Kidney (tissue), 14 donors: ENCODE measurements around the gene CD59. TPM values are rescaled to one million over a fixed set of nuclear protein-coding genes. Genes with fewer than 3 reads are reported as not detected.

Experiments
- DNase-seq, 5 donors: peaks; one replicate each; pipeline ENCODE4 v3.0.0-alpha.2; 2013 to 2020
- FAIRE-seq: peaks from 2 replicates; lab custom pipeline; 2012; peaks lifted over from hg19 to GRCh38; lab: Jason Lieb, UNC
- H3K27ac ChIP-seq, 2 donors: one replicate each; pipeline ENCODE4 v1.7.0; 2013; ENCODE audit warnings: low read depth in 2 of 2, low read length in 2 of 2, inconsistent platforms in 1 of 2
- H3K27me3 ChIP-seq: one replicate; pipeline ENCODE4 v1.7.1; 2013; ENCODE audit warnings: low read length, inconsistent platforms; ENCODE audit not compliant: control insufficient read depth, insufficient read depth
- H3K36me3 ChIP-seq, 3 donors: one replicate each; pipeline versions ENCODE4 v1.7.0 to v1.7.1; 2013; ENCODE audit warnings: low read length in 3 of 3, control low read depth in 1 of 3, inconsistent platforms in 1 of 3; ENCODE audit not compliant: insufficient read depth in 3 of 3, control insufficient read depth in 2 of 3
- H3K4me1 ChIP-seq, 3 donors: one replicate each; pipeline versions ENCODE4 v1.7.0 to v1.7.1; 2013; ENCODE audit warnings: low read length in 3 of 3, inconsistent platforms in 1 of 3, low read depth in 1 of 3; ENCODE audit not compliant: control insufficient read depth in 2 of 3, insufficient read depth in 2 of 3
- H3K4me3 ChIP-seq, 3 donors: one replicate each; pipeline versions ENCODE4 v1.7.0 to v1.8.1; 2013; ENCODE audit warnings: low read length in 3 of 3, control low read depth in 1 of 3, inconsistent platforms in 1 of 3
- H3K9ac ChIP-seq, 3 donors: one replicate each; pipeline versions ENCODE4 v1.7.0 to v1.7.1; 2013; ENCODE audit warnings: low read length in 3 of 3, control low read depth in 1 of 3, inconsistent platforms in 1 of 3
- H3K9me3 ChIP-seq, 3 donors: one replicate each; pipeline versions ENCODE4 v1.7.0 to v1.7.1; 2013; ENCODE audit warnings: low read length in 3 of 3, control low read depth in 1 of 3, inconsistent platforms in 1 of 3; ENCODE audit not compliant: control insufficient read depth in 2 of 3, insufficient read depth in 1 of 3
- CTCF ChIP-seq: IDR thresholded peaks from 3 replicates; pipeline ENCODE4 v1.5.1; 2012; ENCODE audit warnings: mild to moderate bottlenecking, moderate library complexity, borderline replicate concordance; ENCODE audit not compliant: insufficient read depth; ENCODE audit errors: extremely low read depth
- intact Hi-C: fragments of 100-400 bp; cut with DNase I; formaldehyde crosslinking; loops from one replicate; pipeline ENCODE4 v1.11.1; 2022
- polyA plus RNA-seq: library from polyadenylated mRNA; stranded (reverse); fragments of 350-450 nt; fragmentation: Illumina TruSeq; extraction: RNeasy Lipid Tissue Mini Kit (QIAGEN cat#74804); gene quantifications from one replicate; pipeline ENCODE4 v1.2.3, GENCODE V29; 2014; ENCODE audit warnings: low read depth, low replicate concordance; ENCODE audit not compliant: insufficient read depth
- total RNA-seq: library from RNA; stranded (reverse); fragmentation: NEBNext Ultra II Directional; extraction: Animal tissue kit (Norgen Biotek cat#: 25700); gene quantifications from one replicate; pipeline ENCODE4 v1.2.1, GENCODE V29; 2021
- donor health status: control.
- donor health status: control.
- donor health status: control.
- donor health status: control.
- donor health status: control.
- donor health status: DM: yes; HTN: yes; CAD: no.
- donor health status: Normal renal cell carcinoma (clear cell type).

CD59 gene
- total and polyA plus RNA-seq, 2 donors from 2014 or later: 559 to 1,010 TPM

DNA sequence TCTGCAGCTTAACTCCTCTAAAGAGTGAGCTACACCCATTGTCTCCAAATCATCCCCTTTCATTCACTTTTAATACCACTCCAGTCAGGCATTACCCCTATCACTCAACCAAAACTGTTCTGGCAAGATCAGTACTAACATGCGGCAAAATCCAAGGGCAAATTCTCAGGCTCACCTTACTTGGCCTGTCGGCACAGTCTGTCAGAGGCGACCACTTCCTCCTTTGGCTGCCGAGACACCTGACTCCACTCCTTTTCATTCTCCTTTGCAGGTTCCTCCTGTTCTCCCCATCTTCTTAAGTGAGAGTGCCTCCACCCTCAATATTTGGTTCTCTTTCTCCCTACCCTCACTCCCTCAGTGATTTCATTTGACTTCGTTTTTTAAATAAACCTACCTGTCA is 39.8 kb downstream of the CD59 start:
- Histone ChIP-seq H3K9me3 (no peaks in the 10 kb centered on the region), H3K9ac (peak overlapping the region in 1 of 3 donors; percentile 51), H3K27ac (peak overlapping the region; percentile 73 to 92), H3K4me3 (peak overlapping the region in 2 of 3 donors; percentile 57 to 60), H3K27me3 (no peaks in the 10 kb centered on the region), H3K4me1 (peaks cover 4 to 41% (median 38%) of the 10 kb centered on the region in 3 donors), H3K36me3 (no peaks in the 10 kb centered on the region)
- intact Hi-C loops: no loop called here
- TF ChIP-seq CTCF: no peak
- FAIRE-seq (no peak), DNase-seq (no peak)

DNA sequence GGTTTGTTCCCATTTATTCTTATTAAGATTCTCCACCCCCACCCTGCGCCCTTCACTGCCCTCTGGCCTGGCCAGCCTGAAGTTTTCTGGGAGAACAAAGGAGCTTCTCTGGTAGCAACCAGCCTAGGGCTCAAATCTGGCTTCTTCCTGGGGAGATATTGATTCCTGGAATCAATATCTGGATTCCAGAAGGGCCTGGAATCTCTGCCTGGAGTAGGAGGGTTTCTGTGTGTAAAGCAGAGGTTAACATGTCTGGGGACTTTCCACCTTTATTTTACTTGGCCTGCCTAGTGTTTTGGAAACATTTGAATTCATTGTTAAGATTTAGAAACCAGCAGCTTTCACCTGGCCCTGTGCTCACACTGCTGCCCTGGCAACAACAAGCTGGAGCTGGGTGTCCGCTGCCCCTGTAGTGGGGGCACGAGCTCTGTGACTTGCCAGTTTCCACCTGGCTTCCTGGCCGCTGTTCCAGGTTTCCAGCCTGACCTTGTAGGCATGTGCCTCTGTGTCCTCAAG is 41.1 kb downstream of the CD59 start:
- peaks cover 0 to 49% (median 40%) of the 10 kb centered on the region in 3 donors for H3K4me1 ChIP-seq
- intact Hi-C loops: no loop called here
- H3K27ac ChIP-seq: peak overlapping the region; percentile 73 to 92
- no peaks in the 10 kb centered on the region for H3K36me3 ChIP-seq
- FAIRE-seq (no peak), DNase-seq (peak in 2 of 5 donors; percentile 35 to 93)
- peak overlapping the region in 1 of 3 donors; percentile 54 for H3K9ac ChIP-seq
- H3K9me3 ChIP-seq: no peaks in the 10 kb centered on the region
- no peak for TF ChIP-seq CTCF
- H3K27me3 ChIP-seq: no peaks in the 10 kb centered on the region
- H3K4me3 ChIP-seq: peak overlapping the region in 2 of 3 donors; percentile 47

DNA sequence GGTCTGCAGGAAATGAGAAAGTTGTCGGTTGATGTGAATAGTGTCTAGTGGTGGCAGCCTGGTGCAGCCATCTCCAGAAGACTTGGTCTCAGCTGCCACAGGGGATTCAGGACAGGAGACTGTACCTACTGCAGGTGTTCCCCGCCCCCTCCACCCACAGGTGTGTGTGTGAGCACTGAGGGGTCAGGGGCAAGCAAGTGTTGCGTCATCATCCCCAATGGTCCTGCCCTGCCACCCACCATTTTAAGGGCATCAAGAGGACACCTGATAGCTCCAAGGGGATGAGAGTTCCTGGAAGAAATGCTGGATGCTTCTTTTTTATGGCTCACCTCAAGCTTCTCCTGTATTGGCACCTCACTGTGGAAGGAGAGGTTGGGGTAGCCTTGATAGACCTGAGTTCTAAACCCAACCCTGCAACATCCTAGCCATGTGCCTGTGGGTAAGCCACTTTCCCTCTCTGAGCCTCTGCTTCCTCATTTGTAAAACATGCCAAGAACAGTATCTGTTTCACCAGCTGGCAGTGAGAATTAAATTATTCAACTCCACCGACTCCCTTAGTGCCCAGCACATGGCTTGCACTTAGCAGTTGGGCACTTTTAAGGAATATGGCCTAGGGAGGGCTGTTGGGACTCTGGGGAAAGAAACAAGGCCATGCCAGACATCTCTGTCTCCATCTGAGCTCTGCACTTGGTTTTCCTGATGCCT is 41.7 kb downstream of the CD59 start:
- intact Hi-C loops: no loop called here
- H3K27ac ChIP-seq: peak overlapping the region; percentile 73 to 92
- no peak for FAIRE-seq
- H3K9ac ChIP-seq: peak overlapping the region in 1 of 3 donors; percentile 54
- no peaks in the 10 kb centered on the region for H3K9me3 ChIP-seq
- H3K27me3 ChIP-seq: no peaks in the 10 kb centered on the region
- no peak for TF ChIP-seq CTCF
- no peak for DNase-seq
- H3K4me3 ChIP-seq: peak overlapping the region in 1 of 3 donors; percentile 47
- H3K4me1 ChIP-seq: peaks cover 0 to 46% (median 40%) of the 10 kb centered on the region in 3 donors
- H3K36me3 ChIP-seq: no peaks in the 10 kb centered on the region
